NCI-H748 treated with DMSO at 0.1 percent for 48 hours (cell line): ENCODE data around the gene BEX4.
"Not testable (repeated sequence)": the region's sequence is repeated elsewhere in the genome, so short reads cannot be mapped to it uniquely, and the experiment has no call there.

ENCODE experiments used
- DNase-seq: peaks from one replicate; lab custom pipeline; 2025; lab: John Stamatoyannopoulos, UW

BEX4 gene

GRCh38 chrX:103214870-103215424, at the start of gene BEX4:
Gene BEX4, plus strand, starts transcription at chrX:103215108. Its CDS starts 1,046 bp downstream, at chrX:103216154.
- DNase-seq: peak; percentile 43

DNA sequence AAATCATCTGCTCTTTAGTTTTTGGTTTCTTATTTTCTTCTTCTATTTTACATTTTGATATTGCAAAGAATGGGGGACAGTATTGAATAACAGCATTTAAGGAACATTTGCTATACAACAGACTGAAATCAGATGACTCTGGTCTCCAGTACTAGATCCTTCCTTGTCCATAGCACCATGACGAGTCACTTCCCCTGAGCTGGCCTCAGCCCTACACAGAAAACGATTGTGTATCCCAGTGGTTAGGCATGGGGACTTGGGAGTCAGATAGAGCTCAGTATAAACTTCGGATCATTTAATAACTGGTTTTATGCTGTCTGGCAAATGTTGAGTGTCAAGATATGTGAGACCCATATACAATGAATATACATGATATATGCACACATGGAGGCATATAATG, 44.7 kb upstream of the BEX4 start:
- DNase-seq: no peak

- no peak for DNase-seq
Measured at GRCh38 chrX:103171353-103171752, 43.6 kb upstream of the BEX4 start.

DNA sequence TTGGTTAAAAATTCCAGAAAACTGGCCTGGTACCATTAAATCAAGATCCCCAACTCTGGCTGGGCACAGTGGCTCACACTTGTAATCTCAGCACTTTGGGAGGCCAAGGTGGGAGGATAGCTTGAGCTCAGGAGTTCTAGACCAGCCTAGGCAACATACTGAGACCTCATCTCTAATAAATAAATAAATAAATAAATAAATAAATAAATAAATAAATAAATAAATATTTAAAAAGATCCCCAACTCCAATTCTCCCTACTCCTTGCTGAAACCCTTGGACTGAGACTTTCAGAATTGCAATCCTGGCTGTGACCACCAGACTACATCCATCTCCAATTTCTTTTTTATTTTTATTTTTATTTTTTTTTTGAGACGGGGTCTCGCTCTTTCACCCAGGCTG, 39.7 kb upstream of the BEX4 start:
- DNase-seq: not testable (repeated sequence)

- peak; percentile 12 for DNase-seq
Measured at GRCh38 chrX:103175944-103176753, 38.8 kb upstream of the BEX4 start.

GRCh38 chrX:103177556-103177955, 37.4 kb upstream of the BEX4 start:
- no peak for DNase-seq

GRCh38 chrX:103183912-103184311, 31.0 kb upstream of the BEX4 start:
- DNase-seq: peak; percentile 3

- no peak for DNase-seq
Measured at GRCh38 chrX:103187953-103188475, 26.9 kb upstream of the BEX4 start.

DNA sequence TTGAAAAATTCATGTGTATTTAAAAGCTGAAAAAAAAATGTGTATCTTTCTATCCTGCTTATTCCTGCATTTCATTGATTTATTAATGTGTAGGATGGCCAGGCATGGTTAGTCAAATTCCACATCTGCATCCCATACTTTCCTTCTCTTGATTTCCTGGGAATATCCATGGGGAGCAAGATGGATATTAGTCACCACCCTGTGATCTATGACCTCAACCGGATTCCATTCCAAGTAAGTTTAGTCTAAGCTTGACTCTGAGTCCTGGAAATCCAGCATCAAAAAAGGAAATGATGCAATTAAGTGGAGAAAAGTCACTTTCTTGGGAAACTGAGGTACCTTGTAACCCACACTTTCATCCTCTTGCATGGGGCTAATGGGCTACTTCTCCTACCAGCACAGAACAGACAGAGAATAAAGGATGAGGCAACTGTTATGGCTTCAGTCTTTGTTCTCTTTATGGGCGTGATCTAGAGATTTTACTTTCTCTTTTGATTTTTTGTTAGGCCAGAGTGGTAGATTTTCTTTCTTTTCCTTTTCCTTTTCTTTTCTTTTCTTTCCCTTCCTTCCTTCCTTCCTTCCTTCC, 17.1 kb upstream of the BEX4 start:
- no peak for DNase-seq

- not testable (repeated sequence) for DNase-seq
Measured at GRCh38 chrX:103198668-103199067, 16.2 kb upstream of the BEX4 start.

- no peak for DNase-seq
Measured at GRCh38 chrX:103201041-103201440, 13.9 kb upstream of the BEX4 start.

DNA sequence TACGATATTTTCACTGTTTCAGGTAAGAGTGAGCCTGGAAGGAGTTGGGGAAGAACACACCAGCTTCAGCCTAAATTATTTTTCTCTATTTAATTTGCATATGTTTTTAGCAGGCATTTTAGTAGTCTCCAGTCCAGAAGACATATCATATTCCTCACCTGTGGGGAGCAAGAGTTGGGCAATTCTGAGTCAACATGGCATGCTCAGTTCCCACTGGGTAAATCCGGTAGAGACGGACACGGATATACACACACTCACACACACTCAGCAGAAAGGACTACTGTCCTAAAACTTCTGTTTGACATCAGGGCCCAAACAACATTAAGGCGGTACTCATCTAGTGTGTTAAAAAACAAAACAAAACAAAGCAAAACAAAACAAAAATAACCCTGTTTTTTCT, 4.9 kb upstream of the BEX4 start:
- no peak for DNase-seq

GRCh38 chrX:103211012-103211715, 3.7 kb upstream of the BEX4 start:
- DNase-seq: peak; percentile 19

DNA sequence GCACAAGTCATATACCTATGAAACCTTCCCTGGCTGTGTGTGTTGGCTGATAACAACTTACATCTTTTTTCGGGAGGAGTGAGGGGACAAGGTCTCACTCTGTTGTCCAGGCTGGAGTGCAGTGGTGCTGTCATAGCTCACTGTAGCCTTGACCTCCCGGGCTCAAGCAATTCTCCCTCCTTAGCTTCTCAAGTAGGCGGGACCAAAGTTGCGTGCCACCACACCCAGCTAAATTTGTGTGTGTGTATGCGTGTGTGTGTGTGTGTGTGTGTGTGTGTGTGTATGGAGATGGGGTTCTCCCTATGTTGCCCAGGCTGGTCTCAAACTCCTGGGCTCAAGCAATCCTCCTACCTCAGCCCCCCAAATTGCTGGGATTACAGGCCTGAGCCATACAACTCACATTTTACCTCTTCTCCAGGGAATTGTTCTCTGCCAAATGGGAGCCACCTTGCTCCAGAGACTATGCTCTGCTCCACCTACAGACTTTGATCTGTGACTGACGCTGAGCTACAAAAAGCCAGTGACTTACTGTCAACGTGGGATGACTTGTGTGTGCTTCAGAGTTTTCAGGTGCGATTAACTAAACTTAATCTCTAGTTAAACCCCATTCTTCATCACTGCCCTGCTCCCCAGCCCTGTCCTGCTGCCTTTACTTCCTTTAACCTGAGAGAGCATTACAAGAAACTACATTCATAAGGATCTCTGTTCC, 2.0 kb upstream of the BEX4 start:
- no peak for DNase-seq

DNA sequence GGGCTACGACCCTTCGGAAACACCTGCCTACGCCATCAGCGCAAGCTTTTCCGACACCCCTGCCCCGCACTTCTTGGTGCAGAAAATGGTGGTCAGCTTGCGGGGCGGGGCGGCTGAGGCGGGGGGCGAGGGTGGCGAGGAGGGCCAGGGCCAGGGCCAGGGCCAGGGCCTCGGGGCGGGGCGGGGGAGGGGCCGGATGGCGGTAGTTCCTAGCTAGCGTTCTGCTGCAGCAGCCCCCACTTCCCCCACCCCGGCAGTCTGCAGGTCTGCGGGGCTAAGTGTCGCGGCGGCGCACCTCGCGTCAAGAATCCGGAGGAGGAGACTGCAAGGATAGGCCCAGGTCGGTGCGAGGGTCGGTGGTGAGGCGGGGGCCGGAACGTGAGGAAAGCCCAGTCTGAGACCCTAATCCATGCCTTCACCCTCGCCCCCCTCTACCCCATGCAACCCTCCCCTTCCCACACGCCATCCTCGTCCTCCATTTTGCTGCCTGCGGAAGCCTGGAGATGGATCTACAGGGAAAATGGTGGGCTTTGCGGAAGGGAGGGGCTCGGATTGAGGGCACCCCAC, 600 bp downstream of the BEX4 start:
- DNase-seq: peak; percentile 3

DNA sequence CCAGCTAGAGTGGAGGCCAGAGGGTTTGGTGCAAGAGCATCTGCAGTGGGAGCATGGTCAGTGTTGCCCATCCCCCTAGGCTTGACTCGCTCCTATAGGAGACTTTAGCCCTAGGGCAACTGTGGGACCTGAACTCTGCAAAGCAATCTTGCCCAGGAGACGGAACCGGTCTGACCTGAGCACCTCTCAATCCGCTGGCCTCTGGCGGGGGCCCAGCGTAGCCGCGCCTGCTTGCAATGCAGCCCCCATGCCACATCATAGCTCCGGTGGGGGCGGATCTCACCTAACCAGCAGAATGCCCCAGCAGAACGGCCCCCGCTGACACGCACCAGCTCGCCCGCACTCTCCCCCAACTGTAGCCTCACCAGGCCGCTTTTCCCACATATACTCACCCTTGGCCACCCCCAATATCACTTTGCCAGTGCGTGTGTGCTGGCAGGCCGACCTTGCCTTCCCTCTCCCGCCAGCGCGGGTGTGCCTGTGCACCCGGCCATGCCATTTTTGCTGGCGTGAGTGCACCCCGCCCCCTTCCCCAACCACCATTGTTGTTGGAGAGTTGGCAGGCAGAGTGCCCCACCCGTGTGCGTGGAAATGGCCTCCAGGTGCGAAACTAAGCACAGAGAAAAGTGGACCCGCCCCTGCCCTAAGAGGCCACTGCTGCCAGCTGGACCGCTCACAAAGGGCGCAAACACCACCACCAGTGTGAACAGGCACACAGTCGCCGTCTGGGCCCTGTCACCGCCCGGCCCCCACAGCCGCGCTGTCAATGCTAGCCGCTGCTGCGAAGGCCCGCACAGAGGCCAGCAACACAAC, 5.8 kb downstream of the BEX4 start:
- DNase-seq: no peak

GRCh38 chrX:103225918-103226317, 11.0 kb downstream of the BEX4 start:
- not testable (repeated sequence) for DNase-seq

GRCh38 chrX:103233263-103233662, 18.4 kb downstream of the BEX4 start:
- DNase-seq: no peak

GRCh38 chrX:103234869-103235268, 20.0 kb downstream of the BEX4 start:
- DNase-seq: no peak

- not testable (repeated sequence) for DNase-seq
Measured at GRCh38 chrX:103235608-103236007, 20.7 kb downstream of the BEX4 start.

GRCh38 chrX:103236296-103236695, 21.4 kb downstream of the BEX4 start:
- no peak for DNase-seq
